HEK293 (cell line): ENCODE measurements around the gene FAM20B.

ENCODE experiments used
- CTCF ChIA-PET: fragments of 350-600 bp; formaldehyde crosslinking; extraction: SDS; loops from one replicate; lab custom pipeline; 2021; ENCODE audit warnings: antibody characterized with exemption; lab: Yijun Ruan, JAX
- POLR2A ChIA-PET: fragments of 300-600 bp; formaldehyde crosslinking; extraction: SDS; loops from one replicate; lab custom pipeline; 2020; ENCODE audit warnings: antibody characterized with exemption, inconsistent platforms; lab: Yijun Ruan, JAX
- H3K27ac ChIP-seq: fragments of 200-500 bp; sonication (Bioruptor generic); 2 replicates; pipeline ENCODE4 v1.5.1; 2014; ENCODE audit warnings: low read depth, low read length, control low read depth, inconsistent platforms; ENCODE audit errors: extremely low read depth
- H3K36me3 ChIP-seq, 2 experiments: fragments of 200-500 bp in 1 of 2; sonication (Bioruptor generic) in 1 of 2; 1 replicate in 1 of 2; 2 replicates in 1 of 2; pipeline ENCODE4 v1.5.1; 2014 to 2017; ENCODE audit warnings: inconsistent platforms in 2 of 2, low read length in 2 of 2; ENCODE audit not compliant: control insufficient read depth in 2 of 2, insufficient read depth in 1 of 2
- H3K4me1 ChIP-seq: fragments of 200-500 bp; sonication (Bioruptor generic); 2 replicates; pipeline ENCODE4 v1.5.1; 2014; ENCODE audit warnings: mild to moderate bottlenecking, low read length, inconsistent platforms; ENCODE audit not compliant: control insufficient read depth, insufficient read depth
- H3K4me3 ChIP-seq: 2 replicates; pipeline ENCODE4 v1.5.1; 2011; ENCODE audit warnings: low read depth, mild to moderate bottlenecking, control low read depth, low read length, moderate library complexity
- H3K9me3 ChIP-seq: fragments of 200-500 bp; sonication (Bioruptor generic); 2 replicates; pipeline ENCODE4 v1.5.1; 2014; ENCODE audit warnings: low read depth, low read length, inconsistent platforms; ENCODE audit not compliant: control insufficient read depth, insufficient read depth
- FEZF1 ChIP-seq: fragments of 450-650 bp; formaldehyde crosslinking; IDR thresholded peaks from 2 replicates; pipeline ENCODE4 v1.5.1; 2016; ENCODE audit warnings: missing biosample characterization, missing genetic modification characterization
- GFI1B ChIP-seq: fragments of 450-650 bp; formaldehyde crosslinking; IDR thresholded peaks from 2 replicates; pipeline ENCODE4 v1.5.1; 2016; ENCODE audit warnings: missing biosample characterization, missing genetic modification characterization
- GLI2 ChIP-seq: fragments of 450-650 bp; formaldehyde crosslinking; IDR thresholded peaks from 2 replicates; pipeline ENCODE4; 2017; ENCODE audit warnings: missing biosample characterization, missing genetic modification characterization, low read depth, borderline replicate concordance
- KLF1 ChIP-seq: fragments of 450-650 bp; formaldehyde crosslinking; IDR thresholded peaks from 2 replicates; pipeline ENCODE4 v1.5.1; 2016; ENCODE audit warnings: missing biosample characterization, missing genetic modification characterization
- SP2 ChIP-seq: fragments of 450-650 bp; formaldehyde crosslinking; IDR thresholded peaks from 2 replicates; pipeline ENCODE4 v1.5.1; 2016; ENCODE audit warnings: missing biosample characterization, missing genetic modification characterization
- SP7 ChIP-seq: fragments of 450-650 bp; formaldehyde crosslinking; IDR thresholded peaks from 2 replicates; pipeline ENCODE4 v1.5.1; 2016; ENCODE audit warnings: missing biosample characterization, missing genetic modification characterization
- ZBTB17 ChIP-seq: fragments of 450-650 bp; formaldehyde crosslinking; IDR thresholded peaks from 2 replicates; pipeline ENCODE4 v1.5.1; 2016; ENCODE audit warnings: missing biosample characterization, missing genetic modification characterization
- ZBTB20 ChIP-seq: fragments of 450-650 bp; formaldehyde crosslinking; IDR thresholded peaks from 2 replicates; pipeline ENCODE4 v1.5.1; 2016; ENCODE audit warnings: missing biosample characterization, missing genetic modification characterization
- ZBTB26 ChIP-seq: fragments of 450-650 bp; formaldehyde crosslinking; optimal IDR thresholded peaks from 2 replicates; pipeline ENCODE3; 2016; ENCODE audit warnings: missing biosample characterization, mild to moderate bottlenecking, missing genetic modification characterization
- ZEB2 ChIP-seq: fragments of 450-650 bp; formaldehyde crosslinking; IDR thresholded peaks from 2 replicates; pipeline ENCODE4 v1.5.1; 2016; ENCODE audit warnings: missing biosample characterization, missing genetic modification characterization
- ZFHX2 ChIP-seq: fragments of 450-650 bp; formaldehyde crosslinking; conservative IDR thresholded peaks from 2 replicates; pipeline ENCODE4 v1.5.1; 2016; ENCODE audit warnings: missing biosample characterization, missing genetic modification characterization
- ZIC2 ChIP-seq: fragments of 450-650 bp; formaldehyde crosslinking; IDR thresholded peaks from 2 replicates; pipeline ENCODE4 v1.5.1; 2016; ENCODE audit warnings: missing biosample characterization, missing genetic modification characterization
- ZNF132 ChIP-seq: fragments of 450-650 bp; formaldehyde crosslinking; IDR thresholded peaks from 2 replicates; pipeline ENCODE4 v1.5.1; 2017; ENCODE audit warnings: missing biosample characterization, missing genetic modification characterization, borderline replicate concordance
- ZNF133 ChIP-seq: fragments of 450-650 bp; formaldehyde crosslinking; IDR thresholded peaks from 2 replicates; pipeline ENCODE4 v1.5.1; 2016; ENCODE audit warnings: missing biosample characterization, missing genetic modification characterization
- ZNF146 ChIP-seq: fragments of 450-650 bp; formaldehyde crosslinking; IDR thresholded peaks from 2 replicates; pipeline ENCODE4 v1.5.1; 2016; ENCODE audit warnings: missing biosample characterization, missing genetic modification characterization
- ZNF155 ChIP-seq: fragments of 450-650 bp; formaldehyde crosslinking; IDR thresholded peaks from 2 replicates; pipeline ENCODE4 v1.5.1; 2016; ENCODE audit warnings: missing biosample characterization, missing genetic modification characterization
- ZNF19 ChIP-seq: fragments of 450-650 bp; formaldehyde crosslinking; IDR thresholded peaks from 2 replicates; pipeline ENCODE4; 2016; ENCODE audit warnings: missing biosample characterization, missing genetic modification characterization, low read depth
- ZNF239 ChIP-seq: fragments of 450-650 bp; formaldehyde crosslinking; IDR thresholded peaks from 2 replicates; pipeline ENCODE4 v1.5.1; 2016; ENCODE audit warnings: missing biosample characterization, missing genetic modification characterization
- ZNF311 ChIP-seq: fragments of 450-650 bp; formaldehyde crosslinking; IDR thresholded peaks from 2 replicates; pipeline ENCODE4 v1.5.1; 2017; ENCODE audit warnings: missing biosample characterization, missing genetic modification characterization, borderline replicate concordance
- ZNF335 ChIP-seq: fragments of 450-650 bp; formaldehyde crosslinking; conservative IDR thresholded peaks from 2 replicates; pipeline ENCODE4 v1.5.1; 2016; ENCODE audit warnings: missing biosample characterization, missing genetic modification characterization
- ZNF501 ChIP-seq: fragments of 450-650 bp; formaldehyde crosslinking; IDR thresholded peaks from 2 replicates; pipeline ENCODE4 v1.5.1; 2016; ENCODE audit warnings: missing biosample characterization, missing genetic modification characterization
- ZNF560 ChIP-seq: fragments of 450-650 bp; formaldehyde crosslinking; IDR thresholded peaks from 2 replicates; pipeline ENCODE4 v1.5.1; 2017; ENCODE audit warnings: missing biosample characterization, missing genetic modification characterization, borderline replicate concordance
- ZNF596 ChIP-seq: fragments of 450-650 bp; IDR thresholded peaks from 2 replicates; pipeline ENCODE4 v1.5.0; 2018; ENCODE audit warnings: missing biosample characterization, mild to moderate bottlenecking, missing genetic modification characterization, moderate library complexity
- ZNF660 ChIP-seq: fragments of 450-650 bp; IDR thresholded peaks from 2 replicates; pipeline ENCODE4 v1.5.1; 2018; ENCODE audit warnings: missing biosample characterization, mild to moderate bottlenecking, missing genetic modification characterization
- ZNF785 ChIP-seq: fragments of 450-650 bp; formaldehyde crosslinking; IDR thresholded peaks from 2 replicates; pipeline ENCODE4 v1.5.1; 2016; ENCODE audit warnings: missing biosample characterization, missing genetic modification characterization
- ZSCAN16 ChIP-seq: fragments of 450-650 bp; formaldehyde crosslinking; IDR thresholded peaks from 2 replicates; pipeline ENCODE4 v1.5.1; 2016; ENCODE audit warnings: missing biosample characterization, missing genetic modification characterization
- ZSCAN23 ChIP-seq: fragments of 450-650 bp; formaldehyde crosslinking; IDR thresholded peaks from 2 replicates; pipeline ENCODE4 v1.5.1; 2016; ENCODE audit warnings: missing biosample characterization, missing genetic modification characterization
- TF ChIP-seq, protein P1 (sequence below): fragments of 450-650 bp; formaldehyde crosslinking; conservative IDR thresholded peaks from 2 replicates; pipeline ENCODE4 v1.5.1; 2016; ENCODE audit warnings: low read depth, missing biosample characterization, missing genetic modification characterization

Gene FAM20B

DNA sequence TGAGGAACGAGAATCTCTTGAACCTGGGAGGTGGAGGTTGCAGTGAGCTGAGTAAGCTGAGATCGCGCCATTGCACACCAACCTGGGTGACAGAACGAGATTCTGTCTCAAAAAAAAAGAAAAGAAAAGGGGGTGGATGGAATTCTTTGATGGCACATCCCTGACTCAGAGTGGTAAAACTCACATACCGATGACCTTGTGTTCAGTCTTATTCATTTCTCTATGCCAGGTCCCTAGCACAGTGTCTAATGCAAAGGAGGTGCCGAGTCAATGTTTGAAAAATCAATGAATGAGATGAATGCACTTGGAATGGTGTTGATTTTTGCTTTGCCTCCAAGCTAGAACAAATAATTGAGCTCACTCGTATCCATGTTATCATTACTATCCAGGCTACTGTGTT lies 18.5 kb upstream of the FAM20B start:
- ChIA-PET POLR2A (no interaction called here), CTCF (interaction anchor here (0.7 kb wide), 2 partner anchors 173 to 222 kb away, joined by 3 to 8 read pairs; no protein-coding TSS in a partner anchor)
- no peak overlapping the region for H3K27ac ChIP-seq
- no peaks in the 10 kb centered on the region for H3K9me3 ChIP-seq
- H3K4me1 ChIP-seq, result no peaks in the 10 kb centered on the region
- TF ChIP-seq SP2 (no peak), ZNF335 (tag by site-specific recombination) (no peak), ZNF311 (no peak), ZSCAN23 (tag by site-specific recombination) (no peak), GLI2 (tag by site-specific recombination) (no peak), ZNF19 (no peak), ZNF660 (tag by site-specific recombination) (no peak), ZBTB20 (tag by site-specific recombination) (no peak), ZNF560 (no peak), FEZF1 (tag by site-specific recombination) (no peak), ZIC2 (tag by site-specific recombination) (no peak), ZEB2 (no peak)
- TF ChIP-seq, all 188 proteins: peak for 0
- Histone ChIP-seq H3K36me3 (no peaks in the 10 kb centered on the region), H3K4me3 (no peak overlapping the region)

GRCh38 chr1:179010671-179011070 lies 15.0 kb upstream of the FAM20B start:
- ChIA-PET POLR2A (no interaction called here), CTCF (interaction anchor here (0.6 to 1.0 kb wide), 2 partner anchors 467 to 696 kb away, joined by 3 read pairs; no protein-coding TSS in a partner anchor)
- Histone ChIP-seq H3K9me3 (no peaks in the 10 kb centered on the region), H3K27ac (no peak overlapping the region), H3K4me3 (no peak overlapping the region), H3K36me3 (no peaks in the 10 kb centered on the region), H3K4me1 (no peaks in the 10 kb centered on the region)
- TF ChIP-seq ZNF146 (tag by site-specific recombination) (no peak), ZNF155 (tag by site-specific recombination) (no peak), ZNF501 (no peak)

DNA sequence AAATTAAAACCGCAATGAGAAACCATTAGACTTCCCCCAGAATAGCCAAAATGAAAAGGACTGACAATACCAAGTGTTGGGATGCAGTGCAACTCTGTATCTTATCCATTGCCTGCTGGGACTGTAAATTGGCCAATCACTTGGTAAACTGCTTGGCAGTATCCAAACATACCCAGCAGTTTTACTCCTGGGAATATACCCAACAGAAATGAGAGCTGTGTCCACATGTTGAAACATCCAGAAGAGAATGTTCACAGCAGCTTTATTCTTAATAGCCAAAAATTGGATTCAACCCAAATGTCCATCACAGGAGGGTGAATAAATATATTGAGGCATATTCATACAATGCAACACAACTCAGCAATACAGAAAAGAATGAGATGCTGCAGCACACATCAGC lies 13.7 kb upstream of the FAM20B start:
- H3K4me3 ChIP-seq, result no peak overlapping the region
- ChIA-PET CTCF (no interaction called here), POLR2A (no interaction called here)
- no peaks in the 10 kb centered on the region for H3K36me3 ChIP-seq
- H3K9me3 ChIP-seq, result no peaks in the 10 kb centered on the region
- no peaks in the 10 kb centered on the region for H3K4me1 ChIP-seq
- no peak for TF ChIP-seq ZBTB26
- TF ChIP-seq SP7 (tag by site-specific recombination), result no peak
- TF ChIP-seq GFI1B (tag by site-specific recombination), result no peak
- no peak overlapping the region for H3K27ac ChIP-seq

DNA sequence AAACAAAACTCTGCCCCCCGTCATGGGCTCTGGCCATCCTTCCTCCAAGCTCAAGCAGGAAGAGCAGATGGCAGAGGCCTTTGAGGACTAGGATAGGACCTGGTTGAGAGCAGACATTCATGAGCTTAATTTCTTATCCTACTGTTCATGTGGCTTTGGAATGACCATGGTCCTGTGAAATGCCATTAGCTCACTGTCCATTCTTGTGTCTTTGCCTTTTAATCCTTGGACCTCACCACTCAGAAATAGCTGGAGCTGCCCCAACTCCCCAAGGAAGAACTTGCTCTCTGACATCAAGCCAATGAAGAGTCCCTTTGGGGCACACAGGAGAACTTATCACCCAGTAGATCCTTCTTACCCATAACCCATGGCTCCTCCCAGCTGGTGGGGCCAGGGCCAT lies 11.6 kb upstream of the FAM20B start:
- Histone ChIP-seq H3K36me3 (no peaks in the 10 kb centered on the region), H3K27ac (no peak overlapping the region), H3K4me1 (peaks cover 7% of the 10 kb centered on the region), H3K9me3 (no peaks in the 10 kb centered on the region), H3K4me3 (no peak overlapping the region)
- POLR2A ChIA-PET, result no interaction called here
- CTCF ChIA-PET, result interaction anchor here (0.6 to 2.4 kb wide), 2 partner anchors 11 to 1975 kb away, joined by 3 to 12 read pairs; no protein-coding TSS in a partner anchor
- no peak for TF ChIP-seq ZNF19
- TF ChIP-seq ZNF133 (tag by site-specific recombination), result no peak
- TF ChIP-seq ZSCAN16 (tag by site-specific recombination), result no peak
- TF ChIP-seq ZNF239, result no peak
- TF ChIP-seq ZNF132 (tag by site-specific recombination), result no peak
- no peak for TF ChIP-seq ZEB2
- no peak for TF ChIP-seq ZBTB17 (tag by site-specific recombination)
- TF ChIP-seq ZFHX2 (tag by site-specific recombination), result no peak
- TF ChIP-seq, protein P1, sequence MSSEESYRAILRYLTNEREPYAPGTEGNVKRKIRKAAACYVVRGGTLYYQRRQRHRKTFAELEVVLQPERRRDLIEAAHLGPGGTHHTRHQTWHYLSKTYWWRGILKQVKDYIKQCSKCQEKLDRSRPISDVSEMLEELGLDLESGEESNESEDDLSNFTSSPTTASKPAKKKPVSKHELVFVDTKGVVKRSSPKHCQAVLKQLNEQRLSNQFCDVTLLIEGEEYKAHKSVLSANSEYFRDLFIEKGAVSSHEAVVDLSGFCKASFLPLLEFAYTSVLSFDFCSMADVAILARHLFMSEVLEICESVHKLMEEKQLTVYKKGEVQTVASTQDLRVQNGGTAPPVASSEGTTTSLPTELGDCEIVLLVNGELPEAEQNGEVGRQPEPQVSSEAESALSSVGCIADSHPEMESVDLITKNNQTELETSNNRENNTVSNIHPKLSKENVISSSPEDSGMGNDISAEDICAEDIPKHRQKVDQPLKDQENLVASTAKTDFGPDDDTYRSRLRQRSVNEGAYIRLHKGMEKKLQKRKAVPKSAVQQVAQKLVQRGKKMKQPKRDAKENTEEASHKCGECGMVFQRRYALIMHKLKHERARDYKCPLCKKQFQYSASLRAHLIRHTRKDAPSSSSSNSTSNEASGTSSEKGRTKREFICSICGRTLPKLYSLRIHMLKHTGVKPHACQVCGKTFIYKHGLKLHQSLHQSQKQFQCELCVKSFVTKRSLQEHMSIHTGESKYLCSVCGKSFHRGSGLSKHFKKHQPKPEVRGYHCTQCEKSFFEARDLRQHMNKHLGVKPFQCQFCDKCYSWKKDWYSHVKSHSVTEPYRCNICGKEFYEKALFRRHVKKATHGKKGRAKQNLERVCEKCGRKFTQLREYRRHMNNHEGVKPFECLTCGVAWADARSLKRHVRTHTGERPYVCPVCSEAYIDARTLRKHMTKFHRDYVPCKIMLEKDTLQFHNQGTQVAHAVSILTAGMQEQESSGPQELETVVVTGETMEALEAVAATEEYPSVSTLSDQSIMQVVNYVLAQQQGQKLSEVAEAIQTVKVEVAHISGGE (tag by site-specific recombination), result no peak
- no peak for TF ChIP-seq KLF1 (tag by site-specific recombination)
- TF ChIP-seq ZNF596 (tag by site-specific recombination), result no peak
- no peak for TF ChIP-seq ZNF785 (tag by site-specific recombination)
